Activated T-helper 2 cell treated with anti-CD3 and anti-CD28 coated beads, Interferon-gamma antibody, Interleukin-2, Interleukin-4, amounts not matched to agents 10 μg/mL and 5 μg/mL and 100 μg/mL, durations not matched to agents 14 hours and 24 hours and 36 hours (primary cell): ENCODE measurements around the gene HEPHL1. TPM values are rescaled to one million over a fixed set of nuclear protein-coding genes. Genes with fewer than 3 reads are reported as not detected.

Experiments
- DNase-seq: peaks from one replicate; pipeline ENCODE4 v3.0.0; 2021; ENCODE audit warnings: low spot score
- H3K27ac Mint-ChIP-seq: one replicate; pipeline ENCODE4 v1.8.0; 2021; ENCODE audit warnings: mixed read lengths
- H3K27me3 Mint-ChIP-seq: one replicate; pipeline ENCODE4 v1.8.0; 2021; ENCODE audit warnings: low read depth, mixed read lengths
- H3K36me3 Mint-ChIP-seq: one replicate; pipeline ENCODE4 v1.8.0; 2021; ENCODE audit warnings: low read depth, mixed read lengths
- H3K4me1 Mint-ChIP-seq: one replicate; pipeline ENCODE4 v1.8.0; 2021; ENCODE audit warnings: low read depth, mixed read lengths
- H3K4me3 Mint-ChIP-seq: one replicate; pipeline ENCODE4 v1.8.0; 2021; ENCODE audit warnings: low read depth, mild to moderate bottlenecking, moderate library complexity, mixed read lengths
- H3K9me3 Mint-ChIP-seq: one replicate; pipeline ENCODE4 v1.8.0; 2021; ENCODE audit warnings: mixed read lengths
- intact Hi-C: fragments of 100-400 bp; cut with micrococcal nuclease; formaldehyde crosslinking; loops from one replicate; pipeline ENCODE4 v1.15.1; 2023
- total RNA-seq: library from RNA; stranded (reverse); gene quantifications from 2 replicates; pipeline ENCODE4 v1.2.3, GENCODE V29; 2022

The HEPHL1 gene
- total RNA-seq, 1 donor from 2014 or later, result not detected

DNA sequence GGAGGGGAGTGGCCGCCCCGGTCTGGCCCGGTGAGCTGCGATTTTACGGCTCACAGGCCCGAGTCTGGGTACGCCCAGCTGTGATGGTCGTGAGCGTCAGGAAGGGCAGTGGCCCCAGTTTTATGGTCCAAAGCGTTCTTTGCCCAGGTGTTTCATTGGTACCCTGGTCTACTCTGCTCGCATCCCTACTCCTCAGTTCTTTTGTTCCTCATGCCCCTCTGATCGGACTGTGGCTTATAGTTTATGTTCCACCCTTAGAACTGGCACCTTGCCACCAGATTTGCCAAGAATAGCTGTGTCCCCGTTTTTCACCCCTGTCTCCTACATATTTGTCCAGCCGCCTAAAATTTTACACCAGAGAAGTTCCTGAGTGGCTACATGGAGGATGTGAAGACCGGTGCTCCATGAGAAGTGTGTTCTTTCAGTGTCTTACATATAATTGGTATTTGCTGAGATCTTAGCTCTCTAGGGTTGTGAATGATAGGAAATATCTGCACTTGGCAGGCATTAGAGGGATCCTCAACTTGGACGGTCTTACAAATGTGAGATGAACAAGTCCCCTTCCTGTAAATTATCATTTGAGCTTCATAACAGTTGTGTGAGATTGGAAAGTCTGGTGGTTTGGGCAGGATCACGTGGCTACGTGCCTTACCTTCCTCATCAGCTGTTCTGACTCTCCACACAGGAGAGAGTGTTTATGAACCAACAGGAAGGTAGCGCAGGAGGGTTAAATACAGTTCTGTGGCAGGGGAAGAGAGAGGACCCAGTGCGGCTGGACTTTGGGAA is 108.6 kb downstream of the HEPHL1 start:
- H3K27me3 Mint-ChIP-seq, result no peaks in the 10 kb centered on the region
- intact Hi-C loops, result loop anchor here (1.0 to 10.0 kb wide), 11 partner anchors 23 to 1658 kb away; partner anchors contain the start of genes ANKRD49, C11orf54, CWC15 and FAM76B
- H3K9me3 Mint-ChIP-seq, result no peaks in the 10 kb centered on the region
- H3K4me3 Mint-ChIP-seq, result no peak overlapping the region
- DNase-seq, result no peak
- no peaks in the 10 kb centered on the region for H3K36me3 Mint-ChIP-seq
- no peak overlapping the region for H3K27ac Mint-ChIP-seq
- H3K4me1 Mint-ChIP-seq, result peaks cover 30% of the 10 kb centered on the region

DNA sequence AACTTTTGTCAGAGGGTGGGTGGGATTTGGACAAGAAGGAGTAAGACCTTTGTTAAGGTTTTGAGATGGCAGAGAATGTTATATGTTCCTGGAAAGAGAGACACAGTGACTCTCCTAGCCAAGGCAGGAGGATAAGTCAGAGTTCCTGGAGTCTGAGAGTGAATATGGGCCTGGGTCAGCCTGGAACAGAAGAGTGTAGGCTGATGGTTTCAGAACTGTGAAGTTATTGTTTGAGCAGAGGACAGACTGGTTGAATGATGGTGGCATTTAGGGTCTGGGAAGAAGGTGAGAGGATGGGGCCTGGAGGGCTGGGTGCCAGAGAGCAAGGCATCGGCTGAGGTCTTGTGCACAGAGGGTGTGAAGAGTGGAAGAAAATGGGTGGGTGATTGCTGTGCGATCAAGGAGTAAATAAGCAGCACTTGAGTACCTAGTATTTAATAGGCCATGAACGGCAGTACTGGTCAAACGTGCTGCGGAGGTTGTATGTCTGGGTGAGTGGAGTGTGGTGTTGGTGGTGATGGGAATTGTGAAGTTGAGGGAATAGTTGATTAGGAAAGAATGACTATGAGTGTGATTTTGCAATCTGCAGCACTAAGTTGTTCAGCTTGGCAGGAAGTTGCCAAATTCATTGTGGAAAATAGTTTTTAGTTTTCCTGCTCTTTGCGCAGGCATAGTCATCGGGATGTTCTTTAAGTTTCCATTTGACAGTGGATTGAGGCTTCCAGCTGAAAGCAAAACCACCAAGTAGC is 109.3 kb downstream of the HEPHL1 start:
- Mint-ChIP-seq H3K4me3 (no peak overlapping the region), H3K9me3 (no peaks in the 10 kb centered on the region), H3K36me3 (no peaks in the 10 kb centered on the region), H3K4me1 (peaks cover 38% of the 10 kb centered on the region), H3K27ac (no peak overlapping the region), H3K27me3 (no peaks in the 10 kb centered on the region)
- no peak for DNase-seq
- intact Hi-C loops, result loop anchor here (10.0 kb wide), 4 partner anchors 346 to 964 kb away; partner anchors contain the start of genes CWC15, KDM4D and MED17

DNA sequence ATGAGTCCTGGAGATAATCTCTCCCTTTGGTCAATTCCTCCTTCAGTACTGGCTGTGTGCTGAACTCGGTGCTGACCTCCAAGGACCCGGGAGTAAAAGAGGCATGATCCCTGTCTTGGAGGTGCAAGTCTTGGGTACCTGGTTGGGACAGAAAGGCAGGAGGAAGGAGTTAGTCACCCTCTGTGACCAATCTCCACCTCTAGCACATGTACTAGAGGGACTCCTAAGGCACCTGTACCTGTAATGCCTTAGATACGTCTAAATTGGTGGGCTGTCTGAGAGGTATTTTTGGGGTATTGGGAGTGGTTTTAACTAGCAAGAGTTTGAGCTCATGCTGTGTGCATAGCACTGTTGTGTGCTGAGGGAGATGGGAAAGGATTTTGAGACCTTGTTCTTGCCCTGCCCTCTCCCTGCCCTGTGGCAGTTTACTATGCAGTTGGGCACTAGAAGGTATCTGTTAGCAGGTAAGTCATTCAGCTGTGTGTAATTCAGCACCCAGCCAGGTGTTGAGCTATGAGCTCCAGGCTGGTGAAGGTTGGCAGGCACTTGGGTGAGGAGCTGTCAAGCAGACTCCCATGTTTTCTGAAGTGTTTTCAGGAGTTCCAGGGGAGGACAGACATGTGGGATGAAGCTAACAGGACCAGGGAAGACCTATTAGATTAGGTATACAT is 110.0 kb downstream of the HEPHL1 start:
- H3K9me3 Mint-ChIP-seq, result no peaks in the 10 kb centered on the region
- no peak overlapping the region for H3K27ac Mint-ChIP-seq
- H3K36me3 Mint-ChIP-seq, result peaks cover 7% of the 10 kb centered on the region
- intact Hi-C loops, result loop anchor here (10.0 kb wide), 4 partner anchors 346 to 964 kb away; partner anchors contain the start of genes CWC15, KDM4D and MED17
- H3K27me3 Mint-ChIP-seq, result no peaks in the 10 kb centered on the region
- peaks cover 45% of the 10 kb centered on the region for H3K4me1 Mint-ChIP-seq
- H3K4me3 Mint-ChIP-seq, result no peak overlapping the region
- DNase-seq, result no peak

DNA sequence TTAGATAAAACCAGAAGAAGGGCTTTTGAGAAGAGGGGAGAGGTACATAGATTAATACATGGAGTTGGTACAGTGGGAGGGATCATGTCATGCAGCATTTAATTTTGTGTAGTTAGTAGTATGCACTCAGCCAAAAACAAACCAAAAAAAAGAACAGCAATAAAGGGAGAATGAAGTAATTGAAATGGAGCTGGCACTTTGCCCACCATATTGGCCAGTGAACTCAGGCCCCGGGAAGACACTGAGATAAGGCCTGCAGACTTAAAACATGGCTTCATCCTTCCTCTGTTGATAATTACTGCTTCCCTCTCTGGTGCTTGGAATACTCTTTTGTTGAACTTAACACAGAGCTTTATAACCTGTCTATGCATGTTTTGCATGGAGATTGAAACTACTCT is 110.6 kb downstream of the HEPHL1 start:
- intact Hi-C loops, result loop anchor here (10.0 kb wide), 4 partner anchors 347 to 963 kb away; partner anchors contain the start of genes CWC15, KDM4D and MED17
- Mint-ChIP-seq H3K36me3 (peaks cover 9% of the 10 kb centered on the region), H3K27ac (no peak overlapping the region), H3K4me3 (no peak overlapping the region), H3K4me1 (peaks cover 47% of the 10 kb centered on the region), H3K27me3 (no peaks in the 10 kb centered on the region), H3K9me3 (peaks cover 2% of the 10 kb centered on the region)
- no peak for DNase-seq

DNA sequence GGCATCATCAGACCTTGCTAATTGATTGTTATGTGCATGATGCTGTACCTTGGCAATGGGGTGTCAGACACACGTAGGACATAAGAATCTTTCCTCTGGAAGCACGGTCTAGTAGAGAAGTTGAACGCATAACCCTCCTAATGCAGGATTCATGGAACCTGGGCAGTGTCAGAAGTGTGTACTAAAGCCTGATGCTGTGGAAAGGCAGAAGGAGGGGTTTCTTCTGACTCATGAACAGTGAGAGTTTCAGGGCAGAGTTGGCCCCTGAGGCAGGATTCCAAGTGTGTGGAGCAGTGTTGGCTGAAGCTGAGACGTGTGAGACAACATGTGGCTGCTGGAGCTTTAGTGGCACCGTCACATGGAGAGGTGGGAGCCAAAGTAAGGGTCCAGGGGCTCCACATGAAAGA is 111.0 kb downstream of the HEPHL1 start:
- Mint-ChIP-seq H3K27ac (no peak overlapping the region), H3K4me1 (peaks cover 45% of the 10 kb centered on the region), H3K4me3 (no peak overlapping the region), H3K9me3 (peaks cover 4% of the 10 kb centered on the region), H3K36me3 (peaks cover 14% of the 10 kb centered on the region), H3K27me3 (no peaks in the 10 kb centered on the region)
- DNase-seq, result no peak
- intact Hi-C loops, result loop anchor here (10.0 kb wide), 4 partner anchors 347 to 963 kb away; partner anchors contain the start of genes CWC15, KDM4D and MED17

DNA sequence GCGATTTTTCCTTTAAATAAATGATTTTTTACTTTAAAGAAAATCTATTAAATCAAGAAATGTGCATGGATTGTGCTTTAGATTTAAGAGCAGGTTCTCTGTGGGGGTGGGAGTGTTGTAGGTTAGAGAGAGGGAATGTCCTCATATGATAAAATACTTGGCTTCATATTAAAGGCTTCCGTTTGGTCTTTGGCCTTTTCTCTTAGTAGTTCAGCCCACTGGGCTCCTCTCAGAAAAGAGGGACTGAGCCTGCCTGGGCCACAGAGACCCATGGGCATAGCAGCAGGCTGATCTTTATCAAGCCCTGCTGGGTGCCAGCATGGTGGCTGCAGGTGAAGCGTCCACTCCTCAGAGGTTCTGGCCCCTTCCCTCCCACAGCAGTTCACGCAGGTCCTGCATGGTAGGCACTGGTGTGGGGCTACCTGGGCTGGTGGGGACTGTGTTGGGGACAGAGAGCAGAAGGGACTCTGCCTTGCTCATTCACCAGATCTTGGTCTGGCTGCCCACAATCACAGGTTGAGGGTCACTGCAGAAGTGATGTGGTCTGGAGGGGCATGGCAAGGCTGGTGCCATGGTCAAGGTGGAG is 111.8 kb downstream of the HEPHL1 start:
- Mint-ChIP-seq H3K4me3 (no peak overlapping the region), H3K27ac (no peak overlapping the region), H3K27me3 (no peaks in the 10 kb centered on the region), H3K36me3 (peaks cover 17% of the 10 kb centered on the region), H3K4me1 (peaks cover 38% of the 10 kb centered on the region), H3K9me3 (peaks cover 4% of the 10 kb centered on the region)
- intact Hi-C loops, result loop anchor here (10.0 kb wide), 4 partner anchors 348 to 962 kb away; partner anchors contain the start of genes CWC15, KDM4D and MED17
- no peak for DNase-seq

DNA sequence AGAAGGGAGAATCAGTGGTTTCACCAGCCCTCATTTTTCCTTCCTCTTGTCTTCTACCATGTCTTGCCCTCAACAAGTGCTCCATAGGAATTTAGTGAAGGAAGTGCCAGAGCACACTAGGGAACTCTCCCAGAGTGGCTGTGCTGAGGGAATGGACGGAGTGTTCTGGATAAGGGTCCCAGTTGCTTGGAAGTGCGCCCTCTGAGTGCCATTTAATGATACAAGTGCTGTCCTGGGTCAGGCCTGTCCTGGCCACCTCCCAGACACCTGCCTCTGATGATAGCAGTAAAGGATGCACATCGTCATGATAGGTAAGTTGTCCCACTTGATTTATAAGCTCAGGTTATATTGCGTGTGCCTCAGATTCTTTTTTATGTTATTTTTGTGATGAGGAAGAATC is 112.6 kb downstream of the HEPHL1 start:
- DNase-seq, result no peak
- Mint-ChIP-seq H3K9me3 (peaks cover 4% of the 10 kb centered on the region), H3K27me3 (no peaks in the 10 kb centered on the region), H3K36me3 (peaks cover 17% of the 10 kb centered on the region), H3K27ac (no peak overlapping the region), H3K4me3 (no peak overlapping the region), H3K4me1 (peaks cover 33% of the 10 kb centered on the region)
- intact Hi-C loops, result loop anchor here (10.0 kb wide), 4 partner anchors 349 to 961 kb away; partner anchors contain the start of genes CWC15, KDM4D and MED17

DNA sequence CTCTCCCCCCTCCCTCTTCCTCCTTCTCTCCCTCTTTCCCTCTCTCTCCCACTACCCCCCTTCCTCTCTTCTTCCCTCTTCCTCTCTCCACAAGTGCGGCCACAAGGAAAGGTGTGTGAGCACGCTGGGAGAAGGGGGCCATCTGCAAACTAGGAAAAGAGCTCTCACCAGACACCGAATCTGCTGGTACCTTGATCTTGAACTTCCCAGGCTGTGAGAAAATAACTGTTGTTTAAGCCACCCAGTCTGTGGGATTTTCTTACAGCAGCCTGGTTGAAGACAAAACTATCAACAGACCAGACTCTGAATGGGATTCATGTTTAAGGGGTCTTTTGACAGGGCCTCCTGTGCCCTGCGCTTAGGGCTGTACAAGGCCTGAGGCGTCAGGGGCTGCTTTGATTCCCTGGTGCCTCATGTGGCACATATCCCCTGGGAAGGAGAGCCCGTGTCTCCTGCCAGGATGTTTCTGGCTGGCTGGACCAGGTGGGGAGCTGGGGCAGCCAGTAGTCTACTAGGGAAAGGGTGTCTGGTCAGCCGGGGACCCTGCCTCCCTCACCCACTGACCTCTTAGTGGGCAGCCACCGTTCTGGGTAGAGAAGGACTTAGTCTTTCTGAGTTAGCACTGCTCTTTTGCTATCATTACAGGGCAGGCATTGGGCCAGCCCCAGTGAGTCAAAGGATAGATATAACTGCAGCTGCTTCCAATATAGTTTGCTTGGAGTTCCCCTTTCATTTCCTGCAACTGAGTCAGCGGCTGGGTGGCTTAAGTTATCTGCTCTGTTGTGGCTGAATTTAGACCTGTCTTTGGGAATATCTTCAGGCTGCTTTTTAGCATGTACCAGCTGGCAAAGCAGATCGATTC is 113.7 kb downstream of the HEPHL1 start:
- DNase-seq, result no peak
- Mint-ChIP-seq H3K4me1 (peaks cover 36% of the 10 kb centered on the region), H3K27ac (peak overlapping the region; percentile 67), H3K9me3 (peaks cover 4% of the 10 kb centered on the region), H3K4me3 (no peak overlapping the region), H3K36me3 (peaks cover 17% of the 10 kb centered on the region), H3K27me3 (no peaks in the 10 kb centered on the region)
- intact Hi-C loops, result loop anchor here (1.0 to 10.0 kb wide), 6 partner anchors 12 to 960 kb away; partner anchors contain the start of genes CWC15, KDM4D and MED17

DNA sequence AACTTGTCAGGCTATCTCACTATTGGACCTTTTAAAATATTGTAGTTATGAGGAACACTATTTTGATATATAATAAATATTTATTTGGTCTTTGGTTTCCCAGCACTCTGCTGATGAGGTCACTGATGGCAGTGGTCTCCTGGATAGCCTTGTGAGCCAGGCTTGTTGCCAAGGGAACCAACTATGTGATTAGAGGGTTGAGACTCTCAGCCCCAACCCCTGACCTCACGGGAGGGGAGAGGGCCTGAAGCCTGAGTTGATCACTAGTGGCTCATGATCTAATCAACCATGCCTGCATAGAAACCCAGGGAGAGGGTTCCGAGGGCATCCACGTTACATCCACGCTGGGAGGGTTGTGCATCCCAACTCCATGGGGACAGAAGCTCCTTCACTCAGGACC is 118.3 kb downstream of the HEPHL1 start:
- peaks cover 17% of the 10 kb centered on the region for H3K36me3 Mint-ChIP-seq
- no peak overlapping the region for H3K4me3 Mint-ChIP-seq
- no peak overlapping the region for H3K27ac Mint-ChIP-seq
- intact Hi-C loops, result loop anchor here (10.0 kb wide), 4 partner anchors 355 to 955 kb away; partner anchors contain the start of genes CWC15, KDM4D and MED17
- H3K4me1 Mint-ChIP-seq, result peaks cover 45% of the 10 kb centered on the region
- peaks cover 4% of the 10 kb centered on the region for H3K9me3 Mint-ChIP-seq
- H3K27me3 Mint-ChIP-seq, result no peaks in the 10 kb centered on the region
- DNase-seq, result no peak

DNA sequence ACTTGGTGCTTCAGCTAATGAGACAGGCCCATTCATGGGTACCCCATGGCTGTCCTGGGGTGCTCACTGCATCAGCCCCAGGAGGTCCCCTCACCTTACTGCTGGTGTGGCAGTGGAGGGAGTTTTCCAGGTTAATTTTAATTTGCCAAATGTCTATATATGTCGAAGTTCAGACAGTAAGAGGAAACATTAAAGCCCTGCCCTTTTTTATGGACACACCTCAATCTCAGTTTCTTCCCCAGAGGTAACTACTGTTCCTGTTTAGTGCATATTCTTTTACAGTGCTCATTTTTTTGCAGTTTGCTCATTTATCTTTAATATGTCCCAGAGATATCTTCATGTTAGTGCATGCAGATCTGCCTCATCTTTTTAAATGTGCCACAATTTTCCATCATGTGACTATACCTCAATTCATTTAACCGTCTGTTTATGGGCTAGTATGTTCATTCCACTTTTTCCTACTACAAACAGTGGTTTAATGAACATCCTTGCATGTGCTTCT is 119.1 kb downstream of the HEPHL1 start:
- peaks cover 17% of the 10 kb centered on the region for H3K36me3 Mint-ChIP-seq
- intact Hi-C loops, result no loop called here
- DNase-seq, result no peak
- H3K27ac Mint-ChIP-seq, result no peak overlapping the region
- no peak overlapping the region for H3K4me3 Mint-ChIP-seq
- H3K9me3 Mint-ChIP-seq, result peaks cover 4% of the 10 kb centered on the region
- H3K4me1 Mint-ChIP-seq, result peaks cover 41% of the 10 kb centered on the region
- no peaks in the 10 kb centered on the region for H3K27me3 Mint-ChIP-seq

DNA sequence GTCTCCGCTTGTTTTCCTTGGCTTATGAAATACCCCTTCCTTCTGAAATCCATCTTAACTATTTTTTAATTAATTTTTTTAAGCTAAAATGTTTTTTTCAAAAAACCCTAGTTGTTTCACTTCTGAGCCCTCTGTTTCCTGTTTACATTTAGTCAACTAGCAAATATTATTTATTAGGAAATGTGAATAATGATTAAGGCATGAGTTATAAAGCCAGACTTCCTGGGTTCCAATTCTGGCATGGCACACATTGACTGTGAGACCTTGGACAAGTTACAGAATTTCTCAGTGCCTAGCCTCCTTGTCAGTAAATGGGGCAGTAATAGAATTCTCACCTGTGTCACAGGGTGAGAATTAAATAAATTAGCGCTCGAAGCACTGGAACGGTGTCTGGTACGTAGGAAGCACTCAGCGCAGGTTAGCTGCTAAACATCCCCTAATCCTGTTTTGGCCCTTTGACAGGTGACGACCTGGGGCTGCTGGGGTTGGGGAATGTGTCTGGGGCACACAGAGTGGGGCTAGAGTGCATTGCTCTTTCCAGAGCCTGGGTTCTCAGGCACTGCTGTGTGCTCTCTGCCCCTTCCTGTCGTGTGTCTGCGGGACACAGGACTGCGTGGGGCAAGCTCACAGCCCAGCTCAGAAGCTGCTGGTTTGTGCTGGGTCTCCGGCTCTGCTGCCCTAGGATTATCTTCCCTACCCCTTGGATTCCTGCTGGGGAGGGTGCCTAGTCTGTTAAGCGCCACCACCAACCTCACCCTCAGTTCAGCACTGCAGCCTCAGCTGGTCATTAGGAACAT is 120.6 kb downstream of the HEPHL1 start:
- H3K4me1 Mint-ChIP-seq, result peaks cover 43% of the 10 kb centered on the region
- DNase-seq, result no peak
- no peak overlapping the region for H3K27ac Mint-ChIP-seq
- no peaks in the 10 kb centered on the region for H3K27me3 Mint-ChIP-seq
- peaks cover 11% of the 10 kb centered on the region for H3K36me3 Mint-ChIP-seq
- intact Hi-C loops, result no loop called here
- peaks cover 2% of the 10 kb centered on the region for H3K9me3 Mint-ChIP-seq
- no peak overlapping the region for H3K4me3 Mint-ChIP-seq
